Retinal pigment epithelial cell (primary cell): Measurements from ENCODE around the gene FANCG.

Experiments used
- DNase-seq: peaks from one replicate; pipeline ENCODE4 v3.0.0-alpha.2; 2010; ENCODE audit warnings: low read depth
- H3K4me3 ChIP-seq: 2 replicates; pipeline ENCODE4 v1.5.1; 2011; ENCODE audit warnings: mild to moderate bottlenecking, low read length, control low read depth, moderate library complexity
- TF ChIP-seq, protein P1 (sequence below): conservative IDR thresholded peaks from 2 replicates; pipeline ENCODE4 v1.5.1; 2011; ENCODE audit warnings: low read depth, low read length, control low read depth, inconsistent platforms

The FANCG gene

DNA sequence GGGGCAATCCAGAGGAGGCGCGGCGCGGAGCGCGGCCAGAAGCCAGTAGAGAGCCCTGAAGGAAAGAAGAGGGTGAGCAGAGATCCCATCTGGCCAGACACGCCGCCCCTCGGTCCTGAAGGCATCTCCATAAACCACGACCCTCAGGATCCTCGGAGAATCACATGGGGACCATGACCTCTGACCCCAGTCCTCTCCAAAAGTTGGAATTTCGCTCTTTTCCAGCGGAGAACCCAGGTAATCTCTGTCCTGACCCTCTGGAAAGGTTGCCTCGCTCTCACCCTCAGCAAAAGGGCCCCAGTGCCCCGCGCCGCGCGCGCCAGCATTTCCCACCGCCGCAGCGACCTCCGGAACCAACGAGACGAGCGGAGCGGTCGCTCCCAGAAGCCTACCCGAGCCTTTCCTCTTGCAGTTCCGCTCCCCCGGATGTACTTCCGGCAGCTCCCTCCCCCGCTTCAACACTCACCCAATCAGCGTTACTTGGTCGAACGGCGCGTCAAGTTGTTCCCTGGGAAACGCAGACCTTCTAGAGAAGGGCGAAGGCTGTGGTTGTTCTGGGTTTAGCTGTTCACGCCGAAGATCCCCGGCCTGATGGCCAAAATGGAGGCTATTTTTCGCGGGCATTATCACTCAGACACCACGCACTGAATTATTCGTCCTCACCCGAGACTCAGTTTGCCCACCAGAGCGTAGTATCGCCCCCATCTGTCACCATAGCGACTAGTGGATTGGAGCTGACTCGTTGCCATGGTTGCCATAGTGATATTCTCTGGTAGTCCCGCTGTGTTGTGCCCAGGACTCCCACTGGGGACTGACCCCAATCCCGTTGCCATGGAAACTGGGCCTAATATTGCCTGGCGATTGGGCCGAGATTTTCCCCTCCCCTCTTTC lies 23.3 kb upstream of the FANCG start, which contains the start of gene STOML2:
Gene STOML2, minus strand, starts transcription at position 363 of the 891 bp plus-strand sequence. Its CDS starts 37 bp downstream, at position 326.
- peak within 1 kb of the TSS; percentile 92 for H3K4me3 ChIP-seq
- DNase-seq, result peak; percentile 93
- TF ChIP-seq, protein P1, sequence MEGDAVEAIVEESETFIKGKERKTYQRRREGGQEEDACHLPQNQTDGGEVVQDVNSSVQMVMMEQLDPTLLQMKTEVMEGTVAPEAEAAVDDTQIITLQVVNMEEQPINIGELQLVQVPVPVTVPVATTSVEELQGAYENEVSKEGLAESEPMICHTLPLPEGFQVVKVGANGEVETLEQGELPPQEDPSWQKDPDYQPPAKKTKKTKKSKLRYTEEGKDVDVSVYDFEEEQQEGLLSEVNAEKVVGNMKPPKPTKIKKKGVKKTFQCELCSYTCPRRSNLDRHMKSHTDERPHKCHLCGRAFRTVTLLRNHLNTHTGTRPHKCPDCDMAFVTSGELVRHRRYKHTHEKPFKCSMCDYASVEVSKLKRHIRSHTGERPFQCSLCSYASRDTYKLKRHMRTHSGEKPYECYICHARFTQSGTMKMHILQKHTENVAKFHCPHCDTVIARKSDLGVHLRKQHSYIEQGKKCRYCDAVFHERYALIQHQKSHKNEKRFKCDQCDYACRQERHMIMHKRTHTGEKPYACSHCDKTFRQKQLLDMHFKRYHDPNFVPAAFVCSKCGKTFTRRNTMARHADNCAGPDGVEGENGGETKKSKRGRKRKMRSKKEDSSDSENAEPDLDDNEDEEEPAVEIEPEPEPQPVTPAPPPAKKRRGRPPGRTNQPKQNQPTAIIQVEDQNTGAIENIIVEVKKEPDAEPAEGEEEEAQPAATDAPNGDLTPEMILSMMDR, result no peak

DNA sequence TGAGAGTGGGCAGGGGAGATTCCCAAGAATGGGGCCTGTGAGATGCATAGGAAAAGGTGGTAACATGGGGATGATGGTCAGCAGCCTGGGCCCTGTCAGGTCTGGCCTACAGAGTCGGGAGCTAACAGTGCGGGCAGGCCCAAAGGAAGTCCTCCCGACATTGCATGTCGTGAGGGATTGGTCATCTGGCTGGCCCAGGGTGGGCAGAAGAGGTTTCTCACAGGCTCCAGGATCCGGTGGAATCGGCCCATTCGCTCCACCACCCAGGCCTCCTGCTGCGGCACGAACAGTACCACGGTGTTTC lies 22.7 kb upstream of the FANCG start:
- DNase-seq, result no peak
- TF ChIP-seq, protein P1, result no peak
- peak overlapping the region; percentile 92 for H3K4me3 ChIP-seq

DNA sequence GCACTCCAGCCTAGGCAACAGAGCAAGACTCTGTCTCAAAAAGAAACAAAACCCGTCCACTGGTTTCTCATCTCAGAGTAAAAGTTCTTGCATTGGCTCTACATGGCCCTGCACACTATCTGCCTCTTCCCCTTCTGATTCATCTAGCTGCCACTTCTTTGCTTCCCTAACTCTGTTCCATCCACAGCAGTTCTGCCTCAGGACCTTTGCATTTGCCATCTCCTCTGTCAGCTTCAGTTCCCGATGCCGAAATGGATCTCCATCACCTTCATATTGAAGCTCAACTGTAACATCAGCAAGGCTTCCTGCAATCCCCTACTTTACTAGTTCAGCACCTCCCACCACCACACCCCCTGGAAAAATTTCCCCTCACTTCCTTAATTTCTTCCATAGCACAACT lies 17.8 kb upstream of the FANCG start:
- TF ChIP-seq, protein P1, result no peak
- H3K4me3 ChIP-seq, result no peak overlapping the region
- DNase-seq, result no peak

DNA sequence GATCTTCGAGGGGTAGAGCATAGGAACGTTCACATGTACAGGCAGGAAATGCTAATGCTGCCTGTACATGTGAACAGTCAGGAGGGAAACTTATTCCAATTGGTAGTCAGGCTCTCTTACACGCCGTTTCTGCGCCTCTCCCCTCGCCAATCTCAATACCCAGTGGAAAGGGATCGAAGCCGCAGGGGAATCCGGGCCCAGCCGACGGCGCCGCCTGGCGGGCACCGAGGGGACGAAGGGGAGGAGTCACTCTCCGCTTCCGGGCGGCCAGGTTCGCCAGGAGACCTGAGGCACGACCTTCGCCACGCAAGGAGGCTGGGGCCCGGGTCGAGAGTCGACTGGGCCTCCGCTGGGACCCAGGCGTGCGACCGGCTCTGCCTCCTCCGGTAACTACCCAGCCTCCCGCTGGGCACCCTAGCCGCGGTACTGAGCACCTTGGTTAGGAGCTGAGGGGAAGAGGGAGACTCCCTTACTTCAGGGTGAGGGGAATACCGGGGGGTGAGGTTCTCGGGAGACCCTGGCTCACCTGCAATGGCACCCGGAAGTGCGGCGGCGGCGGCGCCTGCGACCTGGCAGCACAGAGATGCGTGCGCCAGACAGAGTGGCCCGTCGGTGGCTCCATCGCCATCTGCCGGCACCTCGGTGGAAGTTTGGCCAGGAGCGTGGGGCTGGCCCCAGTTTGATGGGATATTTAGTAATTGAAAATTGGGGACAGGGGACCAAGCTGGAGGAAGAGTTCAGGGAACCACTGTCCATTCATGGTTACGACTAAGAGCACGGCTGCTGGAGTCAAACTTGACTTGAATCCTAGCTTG lies 16.5 kb upstream of the FANCG start, which contains the start of gene PIGO:
Gene PIGO, minus strand, starts transcription at position 557 of the 815 bp plus-strand sequence. CDS start 1,026 bp downstream, outside the sequence.
- H3K4me3 ChIP-seq, result peak within 1 kb of the TSS; percentile 96
- no peak for DNase-seq
- TF ChIP-seq, protein P1, result peak; percentile 85

DNA sequence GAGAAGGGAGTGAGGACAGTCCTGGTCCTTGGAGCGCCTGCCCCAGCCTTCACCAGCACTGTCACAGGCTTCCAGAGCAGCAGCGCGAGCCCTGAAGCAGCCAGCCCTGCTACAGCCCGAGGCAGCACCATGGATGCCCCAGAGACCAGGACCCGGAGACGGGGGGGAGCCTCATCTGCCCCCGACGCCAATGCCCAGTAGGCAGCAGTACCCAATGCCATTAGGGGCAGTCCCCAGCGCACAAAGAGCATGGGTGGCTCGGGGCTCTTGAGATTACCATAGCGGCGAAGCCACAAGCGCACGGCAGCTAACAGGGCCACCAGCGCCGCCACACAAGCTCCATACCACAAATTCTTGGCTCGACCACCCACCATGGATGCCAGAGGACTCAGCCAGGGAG lies 11.8 kb upstream of the FANCG start:
- TF ChIP-seq, protein P1, result no peak
- DNase-seq, result no peak
- no peak overlapping the region for H3K4me3 ChIP-seq

DNA sequence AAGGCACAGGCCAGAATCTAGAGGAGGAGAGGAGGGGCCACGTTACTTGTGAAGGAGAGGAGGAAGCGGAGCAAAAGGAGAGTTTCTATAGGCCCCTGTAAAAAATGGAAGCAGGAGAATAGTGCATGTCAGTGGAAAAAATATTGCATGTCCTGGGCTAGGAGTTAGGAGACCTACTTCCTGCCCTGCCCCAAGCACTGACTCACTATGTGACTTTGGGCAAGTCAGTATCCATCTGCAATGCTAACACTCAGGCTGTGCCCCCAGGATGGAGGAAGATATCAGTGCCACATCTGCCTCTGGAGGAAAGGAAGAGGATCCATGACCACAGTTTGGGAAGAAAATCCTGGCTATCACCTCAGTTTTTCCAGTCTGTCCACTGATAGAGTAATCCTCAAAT lies 9.7 kb upstream of the FANCG start:
- DNase-seq, result no peak
- H3K4me3 ChIP-seq, result no peak overlapping the region
- TF ChIP-seq, protein P1, result no peak
